Tongue (tissue), 2 donors: ENCODE measurements around the gene GATA3. TPM values are rescaled to one million over a fixed set of nuclear protein-coding genes. Genes with fewer than 3 reads are reported as not detected.

ENCODE experiments used
- DNase-seq: peaks from one replicate; pipeline ENCODE4 v3.0.0-alpha.2; 2015
- total RNA-seq: library from RNA; depleted of rRNA; stranded (reverse); fragments of >200 nt; gene quantifications from one replicate; pipeline ENCODE4 v1.2.3, GENCODE V29; 2014

GATA3 gene
- total RNA-seq, 1 donor from 2014 or later: not detected

GRCh38 chr10:8051109-8051821 lies 3.2 kb upstream of the GATA3 start:
- DNase-seq: no peak

- DNase-seq: no peak
These were observed 2.6 kb upstream of the GATA3 start for GRCh38 chr10:8051851-8052257.

- no peak for DNase-seq
These were observed 2.0 kb upstream of the GATA3 start for GRCh38 chr10:8052341-8052955.

- no peak for DNase-seq
These were observed 1.5 kb upstream of the GATA3 start for GRCh38 chr10:8052956-8053445.

GRCh38 chr10:8053446-8054243 lies 843 bp upstream of the GATA3 start:
- DNase-seq: peak; percentile 91

- DNase-seq: no peak
These were observed 319 bp upstream of the GATA3 start for GRCh38 chr10:8054244-8054493.

- no peak for DNase-seq
These were observed 1.2 kb downstream of the GATA3 start for GRCh38 chr10:8055420-8056349.

- DNase-seq: no peak
These were observed 1.9 kb downstream of the GATA3 start for GRCh38 chr10:8056378-8056777.

- no peak for DNase-seq
These were observed 2.4 kb downstream of the GATA3 start for GRCh38 chr10:8056871-8057331.

- no peak for DNase-seq
These were observed 3.3 kb downstream of the GATA3 start for GRCh38 chr10:8057636-8058273.

GRCh38 chr10:8058274-8059111 lies 4.0 kb downstream of the GATA3 start:
- no peak for DNase-seq

- DNase-seq: no peak
These were observed 4.9 kb downstream of the GATA3 start for GRCh38 chr10:8059191-8059936.

- no peak for DNase-seq
These were observed 5.7 kb downstream of the GATA3 start for GRCh38 chr10:8060010-8060703.

- no peak for DNase-seq
These were observed 6.2 kb downstream of the GATA3 start for GRCh38 chr10:8060704-8061121.

GRCh38 chr10:8061274-8062211 lies 7.1 kb downstream of the GATA3 start:
- DNase-seq: no peak

- no peak for DNase-seq
These were observed 8.8 kb downstream of the GATA3 start for GRCh38 chr10:8063128-8063908.

GRCh38 chr10:8063935-8064334 lies 9.4 kb downstream of the GATA3 start:
- no peak for DNase-seq
